GM12892 (cell line): ENCODE results near the gene VGLL1.

Source experiments
- POLR2AphosphoS5 ChIP-seq: IDR thresholded peaks from 2 replicates; pipeline ENCODE4 v1.6.1; 2011; ENCODE audit warnings: low read depth, low read length, control low read depth
- TAF1 ChIP-seq: IDR thresholded peaks from 2 replicates; pipeline ENCODE4 v1.6.1; 2011; ENCODE audit warnings: low read depth, mild to moderate bottlenecking, control low read depth, low read length, borderline replicate concordance

DNA sequence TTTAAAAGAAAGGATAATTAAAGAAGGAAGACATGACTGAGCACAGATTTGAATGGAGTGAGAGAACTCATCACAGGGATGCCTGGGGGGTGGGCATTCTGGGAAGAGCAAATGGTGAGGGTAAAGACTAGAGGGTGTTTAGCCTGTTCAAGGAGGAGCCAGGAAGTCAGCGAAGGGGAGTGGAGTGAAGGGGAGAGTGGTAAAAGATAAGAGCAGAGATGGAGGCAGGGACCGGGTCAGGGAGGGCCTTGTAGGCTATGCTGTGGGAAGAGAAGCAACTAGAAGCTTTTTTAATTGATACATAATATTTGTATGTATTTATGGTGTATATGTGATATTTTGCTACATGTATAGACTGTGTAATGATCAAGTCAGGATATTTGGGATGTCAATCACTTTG lies 2.2 kb upstream of the VGLL1 start:
- TF ChIP-seq POLR2AphosphoS5: no peak
- TF ChIP-seq TAF1: no peak
